GM21717 (cell line): Measurements from ENCODE around the gene MOB2.
A peak's percentile ranks its signal among the peaks of the same experiment; 100 is the strongest.

Experiments
- ATAC-seq: cut with Tn5 transposase; IDR thresholded peaks from one replicate; pipeline ENCODE4 v1.9.1; 2021; ENCODE audit warnings: mild to moderate bottlenecking, moderate library complexity; ENCODE audit not compliant: unreplicated experiment

MOB2 gene

DNA sequence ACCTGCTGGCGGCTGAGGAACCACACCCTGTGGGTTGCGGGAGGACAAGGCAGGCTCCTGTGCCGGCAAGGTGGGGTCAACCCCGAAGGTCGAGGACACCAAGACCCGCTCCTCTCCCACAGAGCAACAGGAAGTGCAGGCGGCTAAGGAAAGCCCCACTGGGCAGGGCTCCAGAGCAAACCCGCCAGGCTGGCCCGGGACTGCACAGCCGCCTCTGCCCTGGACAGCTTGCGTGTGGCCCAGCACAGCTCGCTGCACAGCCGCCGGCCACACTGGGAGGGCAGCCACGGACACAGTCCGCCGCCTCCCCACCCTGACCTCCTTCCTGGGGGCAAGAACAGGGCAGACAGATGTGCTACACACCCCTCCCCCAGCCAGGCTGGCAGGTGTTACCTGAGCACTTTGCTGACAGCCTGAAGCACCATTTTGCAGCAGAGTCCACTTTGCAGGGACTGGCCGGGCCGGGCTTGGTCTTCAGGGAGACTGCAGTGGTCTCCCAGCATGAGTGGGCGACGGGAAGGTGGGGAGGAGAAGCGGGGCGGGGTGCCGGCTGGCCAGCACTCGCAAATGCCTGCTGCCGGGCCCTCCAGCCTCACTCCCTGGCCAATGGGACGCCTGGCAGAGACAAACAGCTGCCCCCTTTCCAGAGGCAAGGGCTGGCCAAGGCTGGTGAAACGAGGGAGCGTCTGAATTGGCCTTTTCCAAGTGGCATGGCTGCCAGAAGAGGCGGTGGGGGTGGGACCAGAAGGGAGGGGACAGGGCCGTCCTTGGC, at the start of gene MOB2:
TSS of gene MOB2 (minus strand) at position 726 of the 772 bp plus-strand sequence. CDS start at position 503, 223 bp downstream.
- no peak for ATAC-seq

DNA sequence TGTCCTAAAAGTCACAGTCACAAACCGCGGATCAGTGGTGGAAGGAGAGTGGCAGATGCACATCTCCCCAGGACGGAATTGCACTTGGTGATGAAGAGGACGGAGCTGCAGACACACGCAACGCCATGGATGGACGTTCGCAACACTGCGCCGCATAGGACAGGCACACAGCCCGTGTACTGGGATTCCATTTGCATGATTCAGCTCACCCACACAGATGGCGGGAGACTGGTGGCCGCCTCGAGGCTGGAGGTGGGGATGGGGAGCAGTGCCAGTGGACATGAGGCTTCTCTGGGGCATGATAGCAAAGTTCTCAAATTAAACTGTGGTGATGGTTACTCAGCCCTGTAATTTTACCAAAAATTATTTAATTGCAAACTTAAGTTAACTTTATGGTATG, 48.1 kb upstream of the MOB2 start:
- ATAC-seq: no peak

GRCh38 chr11:1534171-1534570, 47.6 kb upstream of the MOB2 start:
- no peak for ATAC-seq

GRCh38 chr11:1533342-1533725, 46.8 kb upstream of the MOB2 start:
- ATAC-seq: no peak

DNA sequence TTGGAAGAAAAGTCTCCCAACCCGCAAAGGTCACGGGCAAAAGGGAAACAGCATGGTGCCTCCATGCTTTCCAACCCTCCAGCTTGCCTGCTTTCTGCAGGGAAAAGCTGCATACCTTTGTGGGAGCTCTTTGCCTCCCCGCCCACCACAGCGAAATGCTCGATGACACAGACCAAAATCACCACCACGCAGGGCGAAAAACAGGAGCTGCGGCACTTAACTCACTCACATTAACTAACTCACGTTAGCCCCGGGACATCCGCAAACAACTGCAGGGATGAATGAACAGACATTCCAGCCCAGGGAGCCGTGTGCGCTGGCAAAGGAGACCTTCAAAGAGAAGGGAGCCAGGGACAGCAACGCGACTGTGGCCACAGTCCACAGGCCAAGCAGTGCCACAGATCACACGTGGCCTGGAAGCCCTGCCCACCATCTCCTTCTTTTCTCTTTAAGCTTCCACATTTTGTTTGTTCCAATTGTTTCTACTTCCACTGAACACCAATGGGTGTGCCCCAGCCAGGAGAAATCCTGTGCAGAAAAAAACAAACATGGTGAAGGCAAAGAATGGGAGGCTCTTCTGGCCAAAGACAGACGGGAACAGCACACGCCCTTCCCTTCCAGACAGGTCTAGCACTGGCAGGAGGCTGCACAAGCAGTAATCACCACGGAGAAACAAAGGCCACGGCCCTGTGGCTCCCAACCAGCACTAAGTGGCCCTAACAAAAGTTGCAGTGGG, 46.2 kb upstream of the MOB2 start:
- ATAC-seq: no peak

GRCh38 chr11:1532014-1532586, 45.5 kb upstream of the MOB2 start:
- no peak for ATAC-seq

- ATAC-seq: no peak
Observed at GRCh38 chr11:1531449-1532013, 45.0 kb upstream of the MOB2 start.

DNA sequence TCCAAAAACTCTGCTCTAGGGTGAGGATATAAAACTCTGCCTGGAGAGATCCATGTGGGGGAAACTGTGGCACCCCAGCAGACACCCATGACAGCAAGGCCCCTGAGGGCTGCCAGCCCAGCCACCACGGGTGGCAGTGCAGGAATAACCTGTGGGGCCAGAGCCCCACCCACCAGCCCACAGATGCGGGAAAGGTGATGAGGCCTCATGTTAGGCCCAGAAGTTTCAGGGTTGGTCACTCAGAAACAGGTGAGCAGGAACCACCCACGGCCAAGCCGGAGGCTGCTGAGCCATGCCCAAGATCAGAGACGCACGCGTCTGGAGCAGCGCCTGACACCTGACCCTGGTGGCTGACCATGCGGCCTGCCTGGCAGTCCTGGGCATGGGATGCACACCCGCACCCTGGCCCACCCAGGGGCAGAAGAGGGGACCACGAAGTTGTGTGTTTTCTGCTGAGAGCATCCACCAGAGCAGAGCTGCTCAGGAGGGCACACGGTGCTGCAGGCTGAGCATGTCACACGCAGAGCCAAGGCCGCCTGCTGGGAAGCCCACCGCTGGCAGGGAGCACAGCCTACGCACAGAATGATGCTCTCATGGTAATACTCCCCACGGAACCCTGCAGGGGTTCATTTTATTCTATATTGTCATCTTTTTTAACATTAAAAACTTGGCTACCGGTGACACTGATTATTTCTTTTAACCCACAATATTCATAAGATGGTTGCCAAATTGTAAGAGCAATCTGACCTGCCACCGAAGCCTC, 44.3 kb upstream of the MOB2 start:
- no peak for ATAC-seq

DNA sequence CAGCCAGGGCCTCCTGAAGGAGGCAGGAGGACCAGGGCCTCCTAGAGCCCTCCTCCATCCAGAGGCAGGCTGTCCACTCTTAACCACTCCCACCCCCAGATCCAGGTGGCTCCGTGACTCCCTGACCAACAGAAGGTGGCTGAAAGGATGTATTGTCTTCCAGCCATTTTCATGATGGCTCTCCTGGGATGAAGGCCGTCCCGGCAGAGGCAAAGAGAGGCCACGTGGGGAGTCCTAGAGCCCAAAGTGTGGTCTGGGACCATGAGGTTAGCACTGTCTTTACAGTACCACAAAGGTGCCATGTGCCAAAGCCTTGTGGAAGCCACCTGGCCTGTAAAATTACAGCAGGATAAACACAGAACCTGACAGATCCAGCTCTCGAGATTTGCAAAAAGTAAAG, 43.2 kb upstream of the MOB2 start:
- ATAC-seq: no peak

- ATAC-seq: no peak
Observed at GRCh38 chr11:1529286-1529685, 42.7 kb upstream of the MOB2 start.

DNA sequence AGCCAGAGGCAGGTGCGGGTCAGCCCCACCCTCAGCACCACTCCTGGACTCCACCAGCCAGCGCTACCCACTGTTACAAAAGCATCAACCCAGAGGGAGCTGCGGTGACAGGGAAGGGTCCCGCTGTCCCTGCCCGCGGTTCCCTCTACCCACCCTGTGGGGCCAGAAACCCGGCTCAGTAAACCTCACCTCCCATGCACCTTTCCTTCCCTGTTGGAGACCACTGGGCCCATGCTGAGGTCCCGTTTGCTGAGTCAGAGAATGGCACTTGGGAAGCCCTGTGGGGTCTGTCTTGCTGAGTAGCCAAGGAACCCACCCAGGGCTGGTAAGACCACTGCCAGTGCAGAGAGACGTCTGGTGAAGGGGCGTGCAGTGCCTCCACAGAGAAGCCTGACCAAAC, 42.1 kb upstream of the MOB2 start:
- ATAC-seq: no peak

DNA sequence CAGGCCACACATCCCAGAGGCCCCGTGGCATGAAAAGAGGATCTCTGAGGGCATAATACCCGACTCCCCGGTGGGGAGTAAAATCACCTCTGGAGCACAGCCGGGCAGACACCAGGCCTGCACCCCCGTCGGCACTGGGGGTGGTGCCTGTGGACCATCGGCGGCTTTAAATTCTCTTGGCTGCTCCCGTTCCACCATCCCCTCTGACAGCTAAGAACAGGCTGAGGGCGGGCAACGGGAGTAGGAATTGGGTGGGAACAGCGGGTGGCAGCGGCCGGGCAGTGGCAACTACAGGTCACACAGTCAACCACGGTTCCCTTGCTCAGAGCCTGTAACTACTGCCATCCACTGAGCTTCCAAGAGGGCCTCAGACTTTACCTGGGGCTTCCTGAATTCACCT, 40.2 kb upstream of the MOB2 start:
- no peak for ATAC-seq

- ATAC-seq: no peak
Observed at GRCh38 chr11:1523779-1524178, 37.2 kb upstream of the MOB2 start.

GRCh38 chr11:1523077-1523476, 36.5 kb upstream of the MOB2 start:
- no peak for ATAC-seq

- ATAC-seq: no peak
Observed at GRCh38 chr11:1522081-1522424, 35.5 kb upstream of the MOB2 start.

GRCh38 chr11:1521382-1522080, 35.0 kb upstream of the MOB2 start:
- peak; percentile 75 for ATAC-seq

GRCh38 chr11:1520663-1521267, 34.2 kb upstream of the MOB2 start:
- no peak for ATAC-seq

DNA sequence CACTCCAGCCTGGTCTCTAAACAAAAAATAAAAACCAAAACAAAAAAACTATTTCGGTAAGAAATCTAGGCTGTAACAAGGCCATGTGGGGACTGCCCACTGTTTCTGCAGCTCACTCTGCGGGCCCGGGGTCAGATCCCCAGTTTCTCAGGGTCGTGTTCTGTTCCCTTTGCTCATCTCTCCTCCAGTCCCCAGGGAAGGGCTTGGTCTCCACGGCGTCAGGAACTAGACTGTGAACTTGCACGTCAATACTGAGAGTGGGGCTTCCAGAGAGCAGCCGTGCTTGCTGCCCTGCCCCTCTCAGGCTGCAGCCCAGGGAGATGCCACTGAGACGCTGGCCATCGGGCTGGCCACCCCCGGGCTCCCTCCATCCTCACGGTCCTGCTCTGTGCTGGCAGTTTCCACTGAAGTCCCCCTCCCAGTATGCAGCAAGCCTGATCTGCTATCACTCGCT, 33.7 kb upstream of the MOB2 start:
- ATAC-seq: no peak

DNA sequence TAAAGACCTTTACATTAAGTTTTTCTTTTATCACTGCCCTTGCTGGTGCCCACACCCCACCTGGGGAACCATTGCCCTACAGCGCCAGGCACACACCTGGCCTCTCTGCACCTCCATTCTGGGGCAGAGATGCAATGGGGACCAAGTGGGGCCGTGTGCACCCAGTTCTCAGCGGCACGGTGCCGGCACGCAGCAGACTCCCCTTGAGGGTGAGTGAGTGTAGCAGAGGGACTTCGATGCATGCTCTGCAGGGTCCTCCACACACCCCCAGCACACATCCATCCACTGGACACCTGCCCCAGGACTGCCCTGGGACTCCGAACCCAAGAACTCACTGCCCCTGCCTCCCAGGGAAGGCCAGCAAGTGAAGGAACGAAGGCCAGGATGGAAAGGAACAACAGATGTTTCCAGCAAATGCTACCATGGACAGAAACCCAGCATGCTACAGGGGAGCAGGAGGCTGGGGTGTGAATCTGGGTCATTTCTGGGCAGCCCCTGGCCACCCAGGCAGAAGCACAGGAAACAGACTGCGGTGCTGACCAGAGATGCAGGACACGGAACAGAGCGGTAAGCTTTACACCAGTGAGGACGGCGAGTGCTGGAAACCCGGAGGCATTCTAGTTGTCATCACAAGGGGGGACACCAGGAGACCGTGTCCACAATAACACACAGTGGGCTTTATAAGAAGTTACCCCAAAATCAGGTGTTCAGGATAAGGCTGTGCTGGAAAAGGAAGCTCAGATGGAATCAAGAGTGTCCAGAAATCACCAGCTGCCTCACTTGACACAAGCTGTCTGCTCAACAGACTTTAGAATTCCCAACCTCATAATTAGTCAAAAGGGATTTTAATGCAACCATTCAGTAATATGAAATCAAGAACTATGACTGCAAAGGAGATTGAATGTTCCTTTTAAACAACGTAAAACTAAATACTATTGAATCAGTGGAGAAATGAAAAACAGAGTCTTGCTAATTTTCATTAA, 32.7 kb upstream of the MOB2 start:
- no peak for ATAC-seq
